Measurements from ENCODE around the gene FUT7.

DNA sequence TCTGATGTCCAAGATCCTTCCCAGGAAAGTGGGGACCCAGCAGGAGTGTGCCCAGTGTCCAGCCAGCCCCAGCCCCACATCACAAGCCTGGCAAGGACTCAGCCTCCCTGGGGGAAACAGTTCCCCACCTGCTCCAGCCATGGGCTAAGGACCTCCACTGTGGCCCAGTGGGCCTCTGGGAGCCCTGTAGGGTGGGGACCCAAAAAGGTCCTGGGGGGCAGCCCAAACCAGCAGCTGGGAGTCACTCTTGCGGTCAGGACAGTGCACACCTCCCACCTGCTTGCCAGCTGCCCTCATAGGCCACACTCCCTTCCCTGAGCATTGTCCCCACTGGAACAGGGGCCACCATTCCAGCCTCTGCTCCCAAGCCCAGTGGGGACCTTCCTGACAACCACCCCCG lies 5.5 kb downstream of the FUT7 start:
- no peak for TF ChIP-seq CTCF (tag by site-specific recombination; IDR thresholded peaks at IDR 0.05)
- no peak for TF ChIP-seq TRIM28 (IDR thresholded peaks at IDR 0.05; ENCODE audit: borderline replicate concordance, low read length)
- TF ChIP-seq, protein P1, sequence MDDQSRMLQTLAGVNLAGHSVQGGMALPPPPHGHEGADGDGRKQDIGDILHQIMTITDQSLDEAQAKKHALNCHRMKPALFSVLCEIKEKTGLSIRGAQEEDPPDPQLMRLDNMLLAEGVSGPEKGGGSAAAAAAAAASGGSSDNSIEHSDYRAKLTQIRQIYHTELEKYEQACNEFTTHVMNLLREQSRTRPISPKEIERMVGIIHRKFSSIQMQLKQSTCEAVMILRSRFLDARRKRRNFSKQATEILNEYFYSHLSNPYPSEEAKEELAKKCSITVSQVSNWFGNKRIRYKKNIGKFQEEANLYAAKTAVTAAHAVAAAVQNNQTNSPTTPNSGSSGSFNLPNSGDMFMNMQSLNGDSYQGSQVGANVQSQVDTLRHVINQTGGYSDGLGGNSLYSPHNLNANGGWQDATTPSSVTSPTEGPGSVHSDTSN (CRISPR knock-in tag; IDR thresholded peaks at IDR 0.05): no peak
- TF ChIP-seq MZF1 (tag by site-specific recombination; IDR thresholded peaks at IDR 0.05; ENCODE audit: borderline replicate concordance): no peak
- TF ChIP-seq WT1 (tag by site-specific recombination; IDR thresholded peaks at IDR 0.05): no peak
- no peak for TF ChIP-seq ZNF776 (tag by site-specific recombination; IDR thresholded peaks at IDR 0.05; ENCODE audit: borderline replicate concordance)
- TF ChIP-seq ZNF248 (tag by site-specific recombination; IDR thresholded peaks at IDR 0.05): no peak
- TF ChIP-seq, protein P2, sequence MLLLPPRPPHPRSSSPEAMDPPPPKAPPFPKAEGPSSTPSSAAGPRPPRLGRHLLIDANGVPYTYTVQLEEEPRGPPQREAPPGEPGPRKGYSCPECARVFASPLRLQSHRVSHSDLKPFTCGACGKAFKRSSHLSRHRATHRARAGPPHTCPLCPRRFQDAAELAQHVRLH (tag by site-specific recombination; IDR thresholded peaks at IDR 0.05): no peak
- no peak for TF ChIP-seq ZNF157 (tag by site-specific recombination; IDR thresholded peaks at IDR 0.05)

Measured in HEK293 (cell line).